ENCODE results near the gene PPP2R5C. TPM values are rescaled to one million over a fixed set of nuclear protein-coding genes. Genes with fewer than 3 reads are reported as not detected.

Gene PPP2R5C
- total RNA-seq, 4 donors from 2014 or later, result 143 to 171 (median 169) TPM

- no peak for DNase-seq
- peaks cover 0 to 8% of the 10 kb centered on the region in 2 donors for H3K4me1 ChIP-seq
- H3K4me3 ChIP-seq, result no peak overlapping the region
- intact Hi-C loops (cut with DNase I; ENCODE audit: low total_unique reads), result no loop called here
- no peaks in the 10 kb centered on the region for H3K36me3 ChIP-seq
- H3K9me3 ChIP-seq, result no peaks in the 10 kb centered on the region
- H3K27ac ChIP-seq, result no peak overlapping the region
- no peaks in the 10 kb centered on the region for H3K27me3 ChIP-seq
- no peak for TF ChIP-seq POLR2A (IDR thresholded peaks at IDR 0.05)
- TF ChIP-seq CTCF (IDR thresholded peaks at IDR 0.05), result no peak
Measured at GRCh38 chr14:101944451-101944850, 182.9 kb downstream of the PPP2R5C start.

GRCh38 chr14:101945171-101945570, 183.7 kb downstream of the PPP2R5C start:
- Histone ChIP-seq H3K36me3 (no peaks in the 10 kb centered on the region), H3K27me3 (no peaks in the 10 kb centered on the region), H3K27ac (no peak overlapping the region), H3K9me3 (no peaks in the 10 kb centered on the region), H3K4me1 (peaks cover 0 to 8% of the 10 kb centered on the region in 2 donors), H3K4me3 (no peak overlapping the region)
- no peak for DNase-seq
- intact Hi-C loops (cut with DNase I; ENCODE audit: low total_unique reads), result no loop called here
- TF ChIP-seq CTCF (IDR thresholded peaks at IDR 0.05) (no peak), POLR2A (IDR thresholded peaks at IDR 0.05) (no peak)

- no peak for TF ChIP-seq CTCF (IDR thresholded peaks at IDR 0.05)
- TF ChIP-seq POLR2A (IDR thresholded peaks at IDR 0.05), result no peak
- intact Hi-C loops (cut with DNase I; ENCODE audit: low total_unique reads), result no loop called here
Measured at GRCh38 chr14:101947577-101947903, 186.0 kb downstream of the PPP2R5C start.

GRCh38 chr14:101947904-101948665, 186.6 kb downstream of the PPP2R5C start:
- H3K9me3 ChIP-seq, result no peaks in the 10 kb centered on the region
- H3K4me3 ChIP-seq, result peak overlapping the region; percentile 70
- peak; percentile 100 for DNase-seq
- H3K4me1 ChIP-seq, result peaks cover 0 to 8% of the 10 kb centered on the region in 2 donors
- H3K27ac ChIP-seq, result peak overlapping the region; percentile 96 to 97
- no peaks in the 10 kb centered on the region for H3K27me3 ChIP-seq
- no peaks in the 10 kb centered on the region for H3K36me3 ChIP-seq
- intact Hi-C loops (cut with DNase I; ENCODE audit: low total_unique reads), result no loop called here
- TF ChIP-seq CTCF (IDR thresholded peaks at IDR 0.05) (peak in 2 of 4 experiments; percentile 10 to 33), POLR2A (IDR thresholded peaks at IDR 0.05) (peak; percentile 85 to 92)

More at GRCh38 chr14:101947577-101947903, 186.0 kb downstream of the PPP2R5C start:
- no peaks in the 10 kb centered on the region for H3K9me3 ChIP-seq
- H3K27me3 ChIP-seq, result no peaks in the 10 kb centered on the region
- H3K36me3 ChIP-seq, result no peaks in the 10 kb centered on the region
- peak overlapping the region; percentile 96 to 97 for H3K27ac ChIP-seq
- no peak for DNase-seq
- peak overlapping the region; percentile 70 for H3K4me3 ChIP-seq
- H3K4me1 ChIP-seq, result peaks cover 0 to 8% of the 10 kb centered on the region in 2 donors

GRCh38 chr14:101948666-101949216, 187.2 kb downstream of the PPP2R5C start:
- peak overlapping the region; percentile 70 for H3K4me3 ChIP-seq
- TF ChIP-seq POLR2A (IDR thresholded peaks at IDR 0.05), result no peak
- H3K36me3 ChIP-seq, result no peaks in the 10 kb centered on the region
- peak overlapping the region; percentile 93 to 97 for H3K27ac ChIP-seq
- H3K27me3 ChIP-seq, result no peaks in the 10 kb centered on the region
- H3K9me3 ChIP-seq, result no peaks in the 10 kb centered on the region
- intact Hi-C loops (cut with DNase I; ENCODE audit: low total_unique reads), result no loop called here
- DNase-seq, result no peak
- H3K4me1 ChIP-seq, result peaks cover 0 to 8% of the 10 kb centered on the region in 2 donors

All from uterus (tissue), 4 donors.